Endothelial cell of umbilical vein (primary cell): ENCODE data around the gene BARD1. TPM values are rescaled to one million over a fixed set of nuclear protein-coding genes. Genes with fewer than 3 reads are reported as not detected.

Experiments
- BruUV-seq: library from RNA; stranded (reverse); fragments of 400-500 nt; replicated peaks from 2 replicates; lab custom pipeline; 2021; lab: Mats Ljungman, UMichigan
- CTCF ChIA-PET: fragments of 300-600, 350-600 bp; sonication (Branson Sonifier 250); formaldehyde crosslinking; loops from one replicate; lab custom pipeline; 2021; ENCODE audit warnings: antibody characterized with exemption, inconsistent platforms; lab: Charles Lee
- POLR2A ChIA-PET: fragments of 300-600, 350-600 bp; sonication (Branson Sonifier 250); formaldehyde crosslinking; loops from one replicate; lab custom pipeline; 2021; ENCODE audit warnings: antibody characterized with exemption, inconsistent platforms; lab: Charles Lee
- DNase-seq: peaks from one replicate; pipeline ENCODE4 v3.0.0-alpha.2; 2011; ENCODE audit warnings: low read depth, low spot score
- FAIRE-seq: peaks from 2 replicates; lab custom pipeline; 2011; peaks lifted over from hg19 to GRCh38; lab: Jason Lieb, UNC
- H2AFZ ChIP-seq: 2 replicates; pipeline ENCODE4 v1.6.0; 2012; ENCODE audit warnings: low read depth, low read length, control low read depth, inconsistent platforms
- H3K27ac ChIP-seq: 2 replicates; pipeline ENCODE4 v1.5.1; 2011; ENCODE audit warnings: low read depth, mild to moderate bottlenecking, control low read depth, low read length, moderate library complexity; ENCODE audit not compliant: insufficient read depth
- H3K27me3 ChIP-seq, 2 experiments: 2 replicates each; pipeline versions ENCODE4 v1.6.0 to v1.6.1; 2011; ENCODE audit warnings: low read length in 2 of 2, mixed read lengths in 1 of 2; ENCODE audit not compliant: control insufficient read depth in 2 of 2, insufficient read depth in 2 of 2
- H3K36me3 ChIP-seq, 2 experiments: 2 replicates in 1 of 2; 3 replicates in 1 of 2; pipeline ENCODE4 v1.5.1; 2011; ENCODE audit warnings: low read length in 2 of 2, mild to moderate bottlenecking in 1 of 2, moderate library complexity in 1 of 2; ENCODE audit not compliant: control insufficient read depth in 2 of 2, insufficient read depth in 2 of 2; ENCODE audit errors: extremely low read depth in 1 of 2
- H3K4me1 ChIP-seq: 3 replicates; pipeline ENCODE4 v1.5.1; 2011; ENCODE audit warnings: mild to moderate bottlenecking, low read length; ENCODE audit not compliant: control insufficient read depth, insufficient read depth; ENCODE audit errors: extremely low read depth
- H3K4me2 ChIP-seq: 2 replicates; pipeline ENCODE4 v1.6.1; 2011; ENCODE audit warnings: low read length, control low read depth, mixed read lengths; ENCODE audit not compliant: insufficient read depth
- H3K4me3 ChIP-seq, 3 experiments: fragments of 200-600 bp in 1 of 3; sonication (generic), shearing (Covaris generic) in 1 of 3; replicated peaks in 1 of 3; 2 replicates each; pipeline ENCODE4 v1.5.1; 2011 to 2016; ENCODE audit warnings: control low read depth in 3 of 3, low read length in 3 of 3, mild to moderate bottlenecking in 2 of 3, inconsistent platforms in 1 of 3, low read depth in 1 of 3, moderate library complexity in 1 of 3; ENCODE audit not compliant: insufficient read depth in 1 of 3
- H3K79me2 ChIP-seq: 2 replicates; pipeline ENCODE4 v1.6.0; 2012; ENCODE audit warnings: low read length, inconsistent platforms; ENCODE audit not compliant: control insufficient read depth, insufficient read depth
- H3K9ac ChIP-seq: replicated peaks from 2 replicates; pipeline ENCODE3; 2011; ENCODE audit warnings: low read length, control low read depth; ENCODE audit not compliant: insufficient read depth; ENCODE audit errors: extremely low read depth
- H3K9me1 ChIP-seq: replicated peaks from 3 replicates; pipeline ENCODE4 v1.6.0; 2011; ENCODE audit warnings: mild to moderate bottlenecking, low read length; ENCODE audit not compliant: control insufficient read depth, insufficient read depth; ENCODE audit errors: extremely low read depth
- H3K9me3 ChIP-seq: replicated peaks from 2 replicates; pipeline ENCODE4 v1.5.1; 2012; ENCODE audit warnings: low read length, inconsistent platforms; ENCODE audit not compliant: control insufficient read depth, insufficient read depth
- H4K20me1 ChIP-seq: replicated peaks from 2 replicates; pipeline ENCODE3; 2011; ENCODE audit warnings: mild to moderate bottlenecking, low read length; ENCODE audit not compliant: control insufficient read depth, insufficient read depth; ENCODE audit errors: extremely low read depth
- CTCF ChIP-seq, 2 donors: IDR thresholded peaks; 1 replicate in 1 of 2; 2 replicates in 1 of 2; pipeline ENCODE4 v1.5.1; 2011; ENCODE audit warnings: low read length in 2 of 2, mild to moderate bottlenecking in 2 of 2, moderate library complexity in 2 of 2, control low read depth in 1 of 2, inconsistent platforms in 1 of 2, low read depth in 1 of 2; ENCODE audit not compliant: insufficient read depth in 1 of 2; ENCODE audit errors: extremely low read depth in 1 of 2
- EZH2 ChIP-seq: IDR thresholded peaks from 2 replicates; pipeline ENCODE4 v1.6.1; 2012; ENCODE audit warnings: borderline replicate concordance, low read depth, mild to moderate bottlenecking, moderate library complexity, low read length, inconsistent platforms; ENCODE audit not compliant: severe bottlenecking
- FOS ChIP-seq: IDR thresholded peaks from 2 replicates; pipeline ENCODE4 v1.6.1; 2011; ENCODE audit warnings: mild to moderate bottlenecking, low read length, moderate library complexity, borderline replicate concordance; ENCODE audit not compliant: insufficient read depth
- GATA2 ChIP-seq: IDR thresholded peaks from 2 replicates; pipeline ENCODE4 v1.7.0; 2011; ENCODE audit warnings: low read depth, mild to moderate bottlenecking, moderate library complexity, mixed read lengths, low read length; ENCODE audit not compliant: insufficient read length, insufficient read depth
- JUN ChIP-seq: IDR thresholded peaks from 2 replicates; pipeline ENCODE4 v1.6.1; 2011; ENCODE audit warnings: borderline replicate concordance, low read depth; ENCODE audit not compliant: insufficient read length, insufficient read depth
- MYC ChIP-seq: IDR thresholded peaks from one replicate; pipeline ENCODE4 v1.6.1; 2011; ENCODE audit warnings: mild to moderate bottlenecking, low read depth, low read length
- POLR2A ChIP-seq: IDR thresholded peaks from 2 replicates; pipeline ENCODE4 v1.6.1; 2012; ENCODE audit warnings: low read depth, mild to moderate bottlenecking, control low read depth, low read length
- POLR2AphosphoS5 ChIP-seq: IDR thresholded peaks from 2 replicates; pipeline ENCODE4 v1.6.1; 2012; ENCODE audit warnings: low read depth, mild to moderate bottlenecking, control low read depth, low read length, moderate library complexity; ENCODE audit not compliant: insufficient read depth
- dilution Hi-C: fragments of 300-500 bp; cut with MboI; formaldehyde crosslinking; loops from one replicate; pipeline ENCODE4 v1.15.0; 2019; ENCODE audit warnings: low sequenced_read_pairs; ENCODE audit not compliant: extremely low pct_ligation_motif_present
- intact Hi-C: fragments of 100-400 bp; cut with micrococcal nuclease; formaldehyde crosslinking; loops from one replicate; pipeline ENCODE4 v1.10.0; 2022
- polyA plus RNA-seq, 4 experiments: library from polyadenylated mRNA; depleted of rRNA in 3 of 4; stranded (reverse) in 3 of 4; unstranded in 1 of 4; fragments of >200 nt; gene quantifications; 2 replicates each; pipeline versions ENCODE4 v1.2.1 to v1.2.3, GENCODE V29; 2011 to 2012; ENCODE audit warnings: missing spikeins in 1 of 4
- total RNA-seq: library from RNA; stranded (reverse); gene quantifications from 2 replicates; pipeline ENCODE4 v1.2.3, GENCODE V29; 2021
- TF ChIP-seq, protein P1 (sequence below): IDR thresholded peaks from 2 replicates; pipeline ENCODE4 v1.6.1; 2011; ENCODE audit not compliant: insufficient read depth, insufficient read length

BARD1 gene
- total and polyA plus RNA-seq, 2 donors (not counting 3 experiments of a cell fraction or from before 2014, with no cell fraction given), result 9.1 to 14.7 TPM

GRCh38 chr2:214742119-214742518 lies 67.4 kb downstream of the BARD1 start:
- H3K9me3 ChIP-seq, result no peaks in the 10 kb centered on the region
- TF ChIP-seq JUN (no peak), GATA2 (no peak), MYC (no peak), EZH2 (no peak)
- TF ChIP-seq, protein P1, sequence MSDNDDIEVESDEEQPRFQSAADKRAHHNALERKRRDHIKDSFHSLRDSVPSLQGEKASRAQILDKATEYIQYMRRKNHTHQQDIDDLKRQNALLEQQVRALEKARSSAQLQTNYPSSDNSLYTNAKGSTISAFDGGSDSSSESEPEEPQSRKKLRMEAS, result no peak
- H3K4me1 ChIP-seq, result no peaks in the 10 kb centered on the region
- FAIRE-seq, result no peak
- no peaks in the 10 kb centered on the region for H3K36me3 ChIP-seq
- H3K27me3 ChIP-seq, result no peaks in the 10 kb centered on the region
- no peak for DNase-seq
- no TSS peak for BruUV-seq
- no peak overlapping the region for H3K4me2 ChIP-seq
- CTCF ChIA-PET, result interaction anchor here (1.4 kb wide), 1 partner anchor 12 kb away, joined by 4 read pairs; no protein-coding TSS in a partner anchor
- no peak overlapping the region for H2AFZ ChIP-seq
- H3K9me1 ChIP-seq, result no peaks in the 10 kb centered on the region
- intact Hi-C loops, result no loop called here
- H3K79me2 ChIP-seq, result no peaks in the 10 kb centered on the region
- no peaks in the 10 kb centered on the region for H4K20me1 ChIP-seq
- H3K27ac ChIP-seq, result no peak overlapping the region
- no peak overlapping the region for H3K9ac ChIP-seq
- no peak overlapping the region for H3K4me3 ChIP-seq
- POLR2A ChIA-PET, result no interaction called here
- dilution Hi-C loops, result no loop called here

- intact Hi-C loops (no loop called here), dilution Hi-C loops (no loop called here)
- H3K36me3 ChIP-seq, result no peaks in the 10 kb centered on the region
- DNase-seq (no peak), FAIRE-seq (no peak)
- H3K4me3 ChIP-seq, result no peak overlapping the region
- H2AFZ ChIP-seq, result no peak overlapping the region
- no peak overlapping the region for H3K4me2 ChIP-seq
- BruUV-seq, result no TSS peak
- H3K9ac ChIP-seq, result no peak overlapping the region
- CTCF ChIA-PET, result interaction anchor here (1.4 kb wide), 1 partner anchor 11 kb away, joined by 4 read pairs; no protein-coding TSS in a partner anchor
- no peaks in the 10 kb centered on the region for H3K4me1 ChIP-seq
- H4K20me1 ChIP-seq, result no peaks in the 10 kb centered on the region
- POLR2A ChIA-PET, result no interaction called here
- no peaks in the 10 kb centered on the region for H3K79me2 ChIP-seq
- H3K9me1 ChIP-seq, result no peaks in the 10 kb centered on the region
- no peak for TF ChIP-seq CTCF (IDR thresholded peaks at IDR 0.05; ENCODE audit: extremely low read depth in 1 of 2, insufficient read depth in 1 of 2, low read depth in 1 of 2, low read length in 2 of 2)
- no peak for TF ChIP-seq MYC
- TF ChIP-seq JUN, result no peak
- no peak for TF ChIP-seq POLR2A
- no peak for TF ChIP-seq EZH2
- no peak for TF ChIP-seq GATA2
- TF ChIP-seq, protein P1, result no peak
- TF ChIP-seq FOS, result no peak
- TF ChIP-seq POLR2AphosphoS5, result no peak
- H3K9me3 ChIP-seq, result no peaks in the 10 kb centered on the region
- no peaks in the 10 kb centered on the region for H3K27me3 ChIP-seq
- no peak overlapping the region for H3K27ac ChIP-seq
Measured at GRCh38 chr2:214740867-214741395, 68.6 kb downstream of the BARD1 start.
